ENCODE data around the gene PAM16. TPM values are rescaled to one million over a fixed set of nuclear protein-coding genes. Genes with fewer than 3 reads are reported as not detected.

PAM16 gene
- total RNA-seq, 1 donor from 2014 or later, result 21.2 TPM

DNA sequence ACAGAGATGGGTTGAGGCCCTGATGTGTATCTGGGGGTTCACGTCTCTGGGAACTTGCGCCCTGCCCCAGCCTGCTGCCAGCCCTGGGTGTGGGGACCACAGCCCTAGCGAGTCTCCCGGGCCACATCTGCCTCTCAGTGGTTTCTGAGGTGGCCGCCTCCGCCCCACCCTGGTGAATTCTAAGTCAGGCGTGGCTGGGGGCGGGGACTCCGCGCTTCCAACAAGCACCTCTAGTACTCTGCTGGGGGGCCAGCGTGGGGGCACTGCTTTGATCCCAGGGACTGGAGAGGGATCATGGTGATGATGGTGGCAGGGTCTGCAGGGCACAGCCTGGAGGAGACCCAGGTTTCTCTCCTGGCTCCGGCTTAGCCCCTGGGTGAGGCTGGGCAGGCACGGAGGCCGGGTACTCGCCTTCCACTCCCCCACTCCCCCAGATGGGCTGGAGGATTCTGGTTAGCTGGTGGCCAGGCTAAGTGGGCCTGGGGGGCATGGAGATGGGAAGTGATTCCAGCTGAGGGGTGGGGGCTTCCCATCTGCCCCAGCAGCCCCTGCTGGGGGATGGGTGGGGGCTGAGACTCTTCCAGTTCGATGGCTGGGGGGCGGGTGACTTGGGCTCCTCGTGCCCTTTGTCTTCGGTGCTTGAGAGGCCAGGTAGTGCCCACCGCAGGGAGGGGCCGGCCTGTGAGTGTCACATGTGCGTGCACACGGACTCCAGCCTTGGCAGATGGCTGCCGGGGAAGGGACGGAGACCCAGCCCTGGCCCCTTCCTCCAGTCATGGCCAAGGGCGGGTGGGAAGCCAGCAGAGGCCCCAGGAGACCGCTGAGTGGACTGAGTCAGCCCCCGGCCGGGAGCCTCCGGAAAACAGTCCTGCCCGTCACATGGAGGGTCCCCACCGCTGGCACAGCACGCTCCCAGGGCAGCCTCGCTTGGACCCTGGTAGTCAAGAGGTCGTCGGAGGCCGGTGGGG is 31.4 kb downstream of the PAM16 start:
- no peak for DNase-seq

GRCh38 chr16:4318967-4319366 is 32.2 kb downstream of the PAM16 start:
- DNase-seq, result no peak

- no peak for DNase-seq
These were observed 32.6 kb downstream of the PAM16 start for GRCh38 chr16:4318451-4318910.

- no peak for DNase-seq
These were observed 33.3 kb downstream of the PAM16 start for GRCh38 chr16:4317532-4318450.

DNA sequence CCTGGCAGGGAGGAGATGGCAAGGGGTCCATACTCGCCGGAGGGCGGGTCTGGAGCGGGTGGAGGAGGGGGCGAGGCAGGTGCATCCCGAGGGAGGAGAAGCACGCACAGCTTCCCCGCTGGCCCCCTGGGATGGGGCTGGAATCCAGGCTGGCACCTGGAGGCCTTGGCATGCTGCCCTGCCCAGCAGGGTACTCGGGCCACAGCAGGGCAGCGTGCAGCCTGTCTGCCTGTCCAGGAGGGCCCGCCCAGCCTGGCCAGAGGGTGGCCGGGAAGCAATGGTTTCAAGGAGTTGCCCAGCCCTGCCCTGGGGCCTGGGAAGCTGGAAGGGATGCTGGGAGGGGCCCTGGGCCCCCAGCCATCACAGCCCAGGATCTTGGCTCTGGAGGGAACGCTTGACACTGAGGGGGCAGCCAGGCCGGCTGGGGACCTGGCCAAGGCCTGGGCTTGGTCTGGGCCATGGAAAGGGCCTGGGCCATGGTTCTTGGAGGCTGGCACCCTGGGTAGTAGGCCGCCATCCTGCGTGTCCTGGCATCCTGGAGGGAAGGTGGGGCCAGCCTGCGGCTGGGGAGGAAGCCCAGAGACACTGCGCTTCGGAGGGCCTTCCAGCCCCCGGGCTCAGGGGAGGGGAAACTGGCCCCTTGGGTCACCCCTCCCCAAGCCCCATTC is 34.1 kb downstream of the PAM16 start:
- no peak for DNase-seq

DNA sequence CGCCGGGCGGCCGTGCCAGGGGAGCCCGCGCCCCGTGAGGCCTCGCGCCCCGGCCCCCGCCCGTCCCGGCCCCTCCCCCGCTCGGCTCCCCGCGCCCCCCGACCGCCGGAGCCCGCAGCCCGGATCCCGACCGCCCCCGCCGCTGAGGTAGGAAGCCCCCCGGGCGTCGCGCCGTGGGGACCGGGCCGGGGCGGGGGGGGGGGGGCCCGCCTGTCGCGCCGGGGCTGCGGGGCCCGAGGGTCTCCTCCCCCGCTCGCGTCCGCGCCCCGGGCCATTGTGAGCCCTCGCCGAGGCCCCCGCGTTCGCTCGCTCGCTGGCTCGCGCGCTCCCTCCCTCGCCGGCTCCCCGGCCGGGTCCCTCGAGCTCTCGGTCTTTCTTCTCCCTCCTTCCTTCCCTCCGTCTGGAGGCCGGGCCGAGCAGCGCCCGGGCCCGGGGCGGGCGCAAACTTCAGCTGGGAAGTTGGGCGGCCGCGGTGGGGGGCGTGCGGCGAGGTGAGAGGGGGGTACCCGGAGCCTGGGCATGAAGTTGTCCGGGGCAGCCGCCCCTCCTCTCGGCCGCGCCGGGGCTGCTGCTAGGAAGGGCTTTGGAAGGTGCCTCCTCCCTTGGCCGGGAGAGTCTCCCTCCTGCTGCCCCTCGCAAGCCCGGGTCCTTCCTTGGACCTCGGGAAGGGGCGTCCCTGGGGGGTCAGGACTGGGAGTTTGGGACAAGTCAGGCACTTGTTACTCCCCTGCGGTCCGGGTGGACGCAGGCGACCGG is 34.8 kb downstream of the PAM16 start:
- DNase-seq, result no peak

- DNase-seq, result no peak
These were observed 35.7 kb downstream of the PAM16 start, which contains the start of gene GLIS2 for GRCh38 chr16:4315186-4316107. Gene GLIS2, plus strand, starts transcription at chr16:4316067. Its CDS starts 16,214 bp downstream, at chr16:4332281.

DNA sequence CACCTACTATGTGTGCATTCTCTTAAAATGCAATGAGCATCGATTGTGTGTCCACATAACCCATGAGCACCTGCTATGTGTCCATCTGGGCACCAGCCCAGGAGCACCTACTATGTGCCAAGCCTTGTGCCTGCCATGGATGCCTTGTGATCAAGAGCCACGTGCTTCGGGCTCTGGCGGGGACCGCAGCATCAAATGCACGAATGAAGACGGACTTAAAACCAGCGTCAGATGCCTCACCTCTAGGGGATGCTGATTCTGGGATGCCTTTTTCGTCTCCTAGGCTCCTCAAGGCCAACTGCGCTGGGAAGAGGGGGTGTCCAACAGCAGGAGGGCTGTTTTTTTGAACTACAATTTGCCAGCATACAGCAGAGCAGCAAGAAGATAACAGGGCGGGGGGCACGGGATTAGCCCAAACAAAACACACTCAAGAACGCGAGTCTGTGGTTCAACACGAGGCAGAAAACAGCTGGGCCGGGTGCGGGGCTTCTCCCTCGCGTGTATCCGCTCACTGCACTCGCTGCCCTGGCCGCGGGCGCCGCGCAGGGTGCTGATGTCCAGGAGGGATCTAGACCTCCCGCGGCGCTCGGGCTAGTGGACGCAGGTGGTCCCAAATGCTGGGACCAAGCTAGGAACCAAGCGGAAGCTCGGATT is 36.5 kb downstream of the PAM16 start:
- DNase-seq, result no peak

- DNase-seq, result no peak
These were observed 37.3 kb downstream of the PAM16 start for GRCh38 chr16:4313563-4314531.

GRCh38 chr16:4309833-4310266 is 41.3 kb downstream of the PAM16 start:
- DNase-seq, result no peak

DNA sequence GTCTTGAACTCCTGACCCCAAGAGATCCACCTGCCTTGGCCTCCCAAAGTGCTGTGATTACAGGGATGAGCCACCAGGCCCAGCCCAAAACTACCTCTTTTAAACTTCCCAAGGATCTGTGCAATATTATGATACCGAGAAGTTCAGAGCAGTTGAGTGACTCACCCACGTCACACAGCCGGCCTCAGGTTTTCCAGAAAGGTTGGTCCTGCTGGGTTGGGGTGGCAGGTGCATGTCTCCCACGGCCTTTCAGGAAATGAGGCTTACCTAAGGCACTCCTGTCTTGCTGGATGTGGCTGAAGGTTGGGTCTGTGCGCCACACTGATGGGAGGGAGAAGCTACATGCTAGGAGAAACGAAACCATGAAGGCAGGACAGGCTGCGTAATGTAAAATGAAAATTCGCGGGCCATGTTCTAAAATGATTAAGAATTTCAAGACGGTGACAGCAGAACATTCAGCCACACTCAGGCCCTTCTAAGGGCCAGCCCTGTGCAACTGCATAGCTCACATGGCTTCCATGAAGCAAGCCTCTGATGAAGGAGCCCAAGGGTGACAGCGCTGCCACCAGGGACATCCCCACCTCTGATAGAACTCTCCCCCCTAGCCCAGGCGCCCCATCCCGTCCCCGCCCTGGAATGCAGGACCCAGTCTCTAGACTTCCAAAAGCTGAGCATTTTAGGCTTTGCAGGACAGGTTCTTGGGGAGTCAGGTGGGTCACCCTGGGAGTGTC is 41.9 kb downstream of the PAM16 start:
- DNase-seq, result no peak

DNA sequence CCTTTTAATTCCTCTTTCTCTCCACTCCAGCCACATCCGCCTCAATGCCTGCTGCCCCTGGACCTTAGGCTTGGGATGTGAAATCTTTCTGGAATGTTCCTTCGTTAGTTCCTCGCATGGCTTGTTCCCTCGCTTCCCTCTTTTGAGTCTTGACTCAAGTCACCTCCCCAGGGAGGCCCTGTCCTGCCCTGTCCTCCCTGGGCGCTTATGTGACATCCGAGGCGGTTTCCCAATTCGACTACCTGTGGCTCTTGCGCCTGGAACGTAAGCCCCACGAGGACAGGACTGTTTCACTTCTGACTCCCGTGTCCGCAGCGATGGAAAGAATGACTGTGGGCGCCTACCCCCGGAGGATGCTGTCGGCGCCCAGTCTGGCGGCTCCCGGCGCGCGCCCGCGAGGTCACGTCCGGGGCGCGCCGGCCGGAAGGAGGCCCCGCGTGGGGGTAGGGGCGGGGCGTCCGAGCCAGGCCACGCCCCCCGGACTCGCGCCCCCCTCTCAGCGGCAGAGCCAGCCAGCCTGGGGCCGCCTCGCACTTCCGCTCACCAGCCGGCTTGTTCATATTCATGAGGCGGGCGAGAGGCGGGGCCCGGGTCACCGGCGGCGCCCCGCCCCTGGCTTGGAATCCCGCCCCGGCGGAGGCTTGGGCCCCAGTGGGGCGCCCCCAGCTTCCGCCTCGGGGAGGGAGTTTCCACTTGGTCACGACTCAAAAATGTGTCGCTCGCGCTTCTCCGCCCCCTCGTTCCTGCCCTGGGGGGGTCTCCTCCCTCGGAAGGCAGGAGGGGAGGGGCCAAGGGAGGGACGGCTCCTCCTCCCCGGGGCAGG is 43.7 kb downstream of the PAM16 start:
- peak; percentile 70 for DNase-seq

- no peak for DNase-seq
These were observed 44.5 kb downstream of the PAM16 start for GRCh38 chr16:4306470-4307214.

- DNase-seq, result no peak
These were observed 47.1 kb downstream of the PAM16 start for GRCh38 chr16:4303973-4304372.

- no peak for DNase-seq
These were observed 49.2 kb downstream of the PAM16 start for GRCh38 chr16:4301968-4302367.

GRCh38 chr16:4301177-4301576 is 49.9 kb downstream of the PAM16 start:
- no peak for DNase-seq

All from occipital lobe (tissue), 2 donors.